ENCODE results near the gene FURIN.
A peak's percentile ranks its signal among the peaks of the same experiment; 100 is the strongest.
"Not testable (repeated sequence)": the region's sequence is repeated elsewhere in the genome, so short reads cannot be mapped to it uniquely, and the experiment has no call there.

Gene FURIN

DNA sequence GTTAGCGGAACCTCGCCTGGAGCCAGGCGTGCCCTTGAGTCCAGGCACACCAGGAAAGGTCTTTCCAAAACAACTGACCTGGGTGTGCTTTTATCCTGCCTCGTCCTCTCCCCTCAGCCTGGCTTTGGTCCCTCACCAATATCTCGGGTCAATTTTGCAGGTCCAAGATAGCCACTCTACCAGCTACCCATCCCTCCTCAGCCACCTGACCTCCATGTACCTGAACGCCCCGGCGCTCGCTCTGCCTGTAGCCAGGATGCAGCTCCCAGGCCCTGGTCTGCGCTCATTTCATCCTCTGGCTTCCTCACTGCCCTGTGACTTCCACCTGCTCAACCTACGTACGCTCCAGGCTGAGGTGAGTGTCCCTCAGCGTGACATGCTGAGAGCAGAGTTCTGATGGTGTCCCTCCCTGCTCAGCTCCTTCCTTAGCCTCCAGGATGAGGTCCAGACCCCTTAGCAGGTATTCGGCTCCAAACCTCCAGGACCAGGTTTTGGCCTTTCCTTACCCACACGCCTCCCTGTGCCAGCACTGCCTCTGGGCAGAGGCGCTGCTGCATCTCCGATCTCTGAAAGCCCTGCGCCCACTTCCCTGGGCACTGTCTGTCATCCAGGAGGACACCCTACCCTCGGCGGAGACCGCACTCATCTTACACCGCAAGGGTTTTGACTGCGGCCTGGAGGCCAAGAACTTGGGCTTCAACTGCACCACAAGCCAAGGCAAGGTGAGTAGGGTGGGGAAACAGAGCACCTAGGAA lies 49.8 kb downstream of the FURIN start:
- DNase-seq: no peak

DNA sequence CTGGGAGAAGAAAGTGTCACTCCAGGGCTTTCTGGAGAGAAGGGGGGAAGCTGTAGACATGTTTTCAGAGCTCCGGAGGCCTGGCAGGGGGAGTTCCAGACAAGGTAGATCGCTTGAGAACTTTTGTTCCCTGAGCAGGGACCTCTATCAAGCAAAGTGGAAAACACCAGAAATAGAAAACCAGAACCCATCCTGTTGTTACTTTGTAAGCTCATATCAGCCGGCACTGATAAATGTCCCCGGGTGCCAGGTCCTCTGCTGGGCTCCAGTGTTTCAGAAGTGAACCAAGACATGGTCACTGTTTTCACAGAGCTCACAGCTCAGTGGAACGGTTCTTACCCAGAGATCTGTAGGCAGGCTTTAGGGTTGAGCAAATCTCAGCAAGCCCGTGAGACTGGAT lies 50.4 kb downstream of the FURIN start:
- no peak for DNase-seq

DNA sequence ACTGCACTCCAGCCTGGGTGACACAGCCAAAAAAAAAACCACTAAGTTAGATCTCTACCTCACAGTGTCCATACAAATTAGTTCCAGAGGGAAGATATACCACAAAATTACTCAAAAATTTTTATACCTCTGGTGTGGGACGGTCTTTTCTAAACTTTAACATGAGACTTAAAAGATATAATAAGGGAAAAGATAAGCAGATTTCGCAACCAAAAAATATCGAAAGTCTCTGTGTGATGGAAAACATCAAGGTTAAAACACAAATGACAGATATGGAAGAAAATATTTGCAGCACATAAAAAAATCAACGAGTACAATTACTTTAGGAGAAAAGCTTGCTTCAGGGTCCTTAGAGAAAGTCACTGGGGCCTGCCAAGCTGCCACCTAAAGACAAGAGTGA lies 53.5 kb downstream of the FURIN start:
- DNase-seq: no peak

DNA sequence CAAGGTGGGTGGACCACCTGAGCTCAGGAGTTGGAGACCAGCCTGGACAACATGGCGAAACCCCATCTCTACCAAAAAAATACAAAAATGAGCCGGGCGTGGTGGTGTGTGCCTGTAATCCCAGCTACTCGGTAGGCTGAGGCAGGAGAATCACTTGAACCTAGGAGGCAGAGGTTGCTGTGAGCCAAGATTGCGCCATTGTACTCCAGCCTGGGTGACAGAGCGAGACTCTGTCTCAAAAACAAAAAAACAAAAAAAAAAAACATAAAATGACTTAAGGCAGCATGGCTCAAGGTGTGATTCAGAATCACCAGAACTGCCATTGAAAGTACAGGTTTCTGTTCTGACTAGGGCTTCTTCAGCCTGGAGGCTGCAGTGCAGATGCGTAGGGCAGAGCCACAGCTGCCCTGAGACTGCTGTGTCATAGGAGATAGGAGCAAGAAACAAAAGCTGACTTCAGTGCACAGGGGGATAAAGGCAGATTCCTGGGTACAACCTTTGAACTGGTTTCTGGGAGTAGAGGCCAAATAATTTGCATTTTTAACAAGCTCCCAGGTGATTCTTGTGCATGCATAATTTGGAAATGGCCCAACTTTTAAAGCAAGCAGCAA lies 54.4 kb downstream of the FURIN start:
- not testable (repeated sequence) for DNase-seq

DNA sequence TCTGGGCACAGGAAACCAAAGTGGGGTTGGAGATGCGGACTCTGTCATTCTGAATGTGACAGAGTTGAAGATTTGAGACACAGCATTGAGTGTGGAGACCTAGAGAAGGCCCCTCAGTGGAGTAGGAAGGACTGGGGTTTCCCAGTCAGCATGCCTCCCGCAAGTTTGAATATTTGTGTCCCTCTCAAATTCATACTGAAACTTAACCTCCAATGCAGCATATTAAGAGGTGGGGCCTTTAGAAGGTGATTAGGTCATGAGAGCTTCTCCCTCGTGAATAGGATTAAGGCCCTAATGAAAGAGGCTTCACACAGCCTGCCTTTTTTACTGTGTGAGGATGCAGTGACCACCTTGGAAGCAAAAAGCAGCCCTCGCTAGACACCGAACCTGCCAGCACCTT lies 56.0 kb downstream of the FURIN start:
- DNase-seq: no peak

DNA sequence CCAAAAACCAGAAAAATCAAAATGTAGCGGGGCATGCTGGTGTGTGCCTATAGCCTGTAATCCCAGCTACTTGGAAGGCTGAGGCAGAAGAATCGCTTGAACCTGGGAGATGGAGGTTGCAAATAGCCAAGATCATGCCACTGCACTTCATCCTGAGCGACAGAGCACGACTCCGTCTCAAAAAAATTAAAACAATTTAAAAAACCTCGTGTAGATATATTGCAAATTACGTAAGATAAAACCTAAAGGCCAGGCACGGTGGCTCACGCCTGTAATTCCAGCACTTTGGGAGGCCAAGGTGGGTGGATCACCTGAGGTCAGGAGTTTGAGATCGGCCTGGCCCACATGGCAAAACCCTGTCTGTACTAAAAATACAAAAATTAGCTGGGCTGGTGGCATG lies 58.4 kb downstream of the FURIN start:
- not testable (repeated sequence) for DNase-seq

DNA sequence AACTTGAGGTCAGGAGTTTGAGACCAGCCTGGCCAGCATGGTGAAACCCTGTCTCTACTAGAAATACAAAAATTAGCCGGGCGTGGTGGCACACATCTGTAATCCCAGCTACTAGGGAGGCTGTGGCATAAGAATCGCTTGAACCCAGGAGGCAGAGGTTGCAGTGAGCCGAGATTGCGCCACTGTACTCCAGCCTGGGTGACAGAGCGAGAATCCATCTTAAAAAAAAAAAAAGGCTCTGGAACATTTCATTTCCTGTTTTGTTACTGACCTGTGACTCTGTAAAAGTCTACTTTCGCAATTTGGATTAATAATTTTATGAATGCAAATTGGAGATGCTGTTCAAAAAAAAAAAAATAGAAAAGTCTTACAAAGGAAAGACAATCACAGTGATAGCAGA lies 59.7 kb downstream of the FURIN start:
- not testable (repeated sequence) for DNase-seq

DNA sequence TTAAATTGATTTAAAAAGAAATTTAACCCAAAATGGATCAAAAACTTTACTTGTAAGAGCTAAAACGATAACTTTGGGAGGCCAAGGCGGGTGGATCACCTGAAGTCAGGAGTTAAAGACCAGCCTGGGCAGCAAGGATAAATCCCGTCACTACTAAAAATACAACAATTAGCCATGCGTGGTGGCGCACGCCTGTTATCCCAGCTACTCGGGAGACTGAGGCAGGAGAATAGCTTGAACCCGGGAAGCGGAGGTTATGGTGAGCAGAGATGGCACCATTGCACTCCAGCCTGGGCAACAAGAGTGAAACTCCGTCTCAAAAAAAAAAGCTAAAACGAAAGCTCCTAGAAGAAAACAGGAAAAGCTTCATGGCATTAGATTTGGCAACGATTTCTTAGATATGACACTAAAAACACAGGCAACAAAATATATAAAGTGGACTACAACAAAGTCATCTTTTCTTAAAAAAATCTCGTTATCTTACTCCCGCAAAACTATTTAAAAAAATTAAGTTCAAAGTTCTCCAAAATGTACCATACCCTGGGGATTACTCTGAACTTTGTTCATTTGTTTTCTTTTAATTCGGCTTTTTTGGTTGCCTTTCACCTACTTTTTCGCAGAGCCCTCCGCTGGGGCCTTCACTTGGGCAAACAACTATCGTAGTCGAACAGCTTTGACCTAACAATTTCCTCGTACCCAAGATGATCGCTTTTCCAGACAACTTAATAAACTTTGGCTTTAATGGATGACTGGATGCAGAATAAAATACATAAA lies 61.0 kb downstream of the FURIN start:
- peak; percentile 6 for DNase-seq

DNA sequence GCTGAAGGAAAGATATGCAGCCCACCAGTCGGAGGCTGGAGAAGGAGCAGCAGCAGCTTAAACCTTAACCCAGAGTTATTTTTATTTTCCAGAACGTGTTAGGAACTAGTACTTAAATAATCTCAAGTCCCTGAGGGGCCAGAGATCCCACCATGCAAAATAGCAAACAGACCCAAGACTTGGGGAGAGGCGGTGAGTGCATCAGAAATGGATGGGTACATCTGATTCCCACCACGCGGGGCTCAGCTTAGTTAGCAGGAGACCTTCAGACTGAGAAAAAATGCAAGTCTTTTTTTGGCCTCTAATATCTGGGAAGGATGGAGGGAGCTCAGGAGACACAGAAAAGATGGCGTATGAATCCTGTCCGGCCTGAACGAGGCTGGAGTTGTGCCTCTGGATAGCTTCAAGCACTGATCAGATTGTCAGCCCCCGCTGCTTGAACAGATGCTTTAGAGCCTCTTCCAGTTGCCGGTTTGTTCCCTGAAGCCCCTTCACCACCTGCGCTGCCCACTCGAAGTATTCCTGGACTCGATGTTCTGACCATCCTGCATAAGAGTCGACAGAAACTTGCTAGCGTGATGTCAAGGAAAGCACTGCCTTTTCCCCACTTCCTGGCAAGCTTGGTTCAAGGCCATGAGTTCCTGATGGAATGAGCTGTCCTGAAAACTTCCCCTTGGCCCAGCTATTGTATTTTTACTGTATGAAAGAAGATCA lies 62.6 kb downstream of the FURIN start:
- DNase-seq: peak; percentile 16

DNA sequence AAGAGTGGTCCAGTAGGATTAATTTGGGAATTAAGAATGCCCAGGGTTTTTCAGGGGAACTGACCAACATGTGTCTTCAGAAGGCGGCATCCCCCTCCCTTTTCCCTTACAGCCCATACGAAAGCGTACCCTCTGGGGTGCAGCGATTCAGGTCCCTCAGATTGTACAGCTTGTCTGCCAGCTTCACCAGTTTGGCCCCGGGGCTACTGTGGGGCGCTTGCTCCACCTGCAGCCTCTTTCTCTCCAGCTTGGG lies 63.1 kb downstream of the FURIN start:
- DNase-seq: no peak

DNA sequence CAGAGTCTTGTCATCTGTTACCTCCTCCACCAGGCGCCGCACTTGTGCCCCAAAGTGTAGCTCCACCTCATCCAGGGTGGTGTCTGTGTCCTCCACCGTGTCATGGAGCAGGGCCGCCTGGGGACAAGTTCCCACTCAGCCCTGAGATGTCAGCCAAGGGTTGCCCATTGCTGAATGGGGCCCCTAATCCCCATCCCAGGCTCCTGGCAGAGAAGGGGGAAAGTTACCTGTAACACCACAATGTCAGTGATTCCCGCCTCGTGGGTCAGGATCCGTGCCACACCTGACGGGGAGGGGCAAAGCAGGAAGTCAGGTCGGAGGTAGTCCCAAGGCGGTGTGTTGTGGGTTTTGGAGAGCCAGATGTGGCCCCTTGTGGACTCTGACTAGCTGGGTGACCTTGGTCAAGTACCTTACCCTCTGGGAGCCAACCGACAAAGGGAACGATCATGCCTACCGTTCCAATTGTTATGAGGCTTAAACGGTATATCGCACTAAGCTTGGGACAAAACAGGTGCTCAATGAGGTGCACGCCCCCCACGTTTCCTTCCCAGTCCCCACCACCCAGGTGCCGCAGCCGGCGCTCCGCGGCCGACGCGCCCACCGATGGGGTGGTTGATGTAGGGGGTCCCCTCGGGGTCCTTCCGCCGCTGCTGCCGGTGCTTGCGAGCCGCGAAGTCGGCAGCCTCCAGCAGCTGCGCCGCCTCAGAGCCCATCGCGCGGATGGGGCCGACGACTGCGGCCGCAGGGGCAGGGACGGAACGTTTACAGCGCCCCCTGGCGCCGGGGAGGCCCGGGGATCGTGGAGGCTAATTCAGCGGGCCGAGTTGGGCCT lies 63.7 kb downstream of the FURIN start, which contains the start of gene HDDC3:
HDDC3 (minus strand) TSS at position 722 of the 832 bp plus-strand sequence; CDS start at position 713, 9 bp downstream.
- peak; percentile 94 for DNase-seq

DNA sequence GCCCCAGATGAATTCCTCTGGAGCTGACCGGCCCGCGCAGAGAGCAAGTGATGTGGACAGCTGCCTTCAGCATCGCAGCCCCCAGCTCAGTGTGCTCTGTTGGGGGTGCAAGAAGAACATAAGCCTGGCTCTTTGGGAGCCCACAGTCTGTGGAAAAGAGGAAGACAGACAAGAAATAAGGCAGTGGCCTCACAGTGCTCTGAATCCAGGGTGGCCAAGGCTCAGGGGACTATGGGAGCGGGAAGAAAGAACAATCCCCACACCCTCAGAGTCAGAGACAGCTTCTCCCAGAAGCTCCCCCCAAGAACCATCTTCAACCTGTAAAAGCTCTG lies 64.2 kb downstream of the FURIN start:
- no peak for DNase-seq

Data from retina (tissue), 1 donor.